CD4-positive, alpha-beta T cell treated with Interleukin-17A for 1 hour (primary cell): ENCODE results near the gene SLC9A1.

ENCODE experiments used
- DNase-seq: peaks from one replicate; pipeline ENCODE4 v3.0.0-alpha.2; 2020

SLC9A1 gene

GRCh38 chr1:27101696-27102095, 53.2 kb downstream of the SLC9A1 start:
- DNase-seq: no peak

GRCh38 chr1:27101054-27101491, 53.9 kb downstream of the SLC9A1 start:
- no peak for DNase-seq

- DNase-seq: no peak
These were observed 54.4 kb downstream of the SLC9A1 start for GRCh38 chr1:27100335-27101053.

DNA sequence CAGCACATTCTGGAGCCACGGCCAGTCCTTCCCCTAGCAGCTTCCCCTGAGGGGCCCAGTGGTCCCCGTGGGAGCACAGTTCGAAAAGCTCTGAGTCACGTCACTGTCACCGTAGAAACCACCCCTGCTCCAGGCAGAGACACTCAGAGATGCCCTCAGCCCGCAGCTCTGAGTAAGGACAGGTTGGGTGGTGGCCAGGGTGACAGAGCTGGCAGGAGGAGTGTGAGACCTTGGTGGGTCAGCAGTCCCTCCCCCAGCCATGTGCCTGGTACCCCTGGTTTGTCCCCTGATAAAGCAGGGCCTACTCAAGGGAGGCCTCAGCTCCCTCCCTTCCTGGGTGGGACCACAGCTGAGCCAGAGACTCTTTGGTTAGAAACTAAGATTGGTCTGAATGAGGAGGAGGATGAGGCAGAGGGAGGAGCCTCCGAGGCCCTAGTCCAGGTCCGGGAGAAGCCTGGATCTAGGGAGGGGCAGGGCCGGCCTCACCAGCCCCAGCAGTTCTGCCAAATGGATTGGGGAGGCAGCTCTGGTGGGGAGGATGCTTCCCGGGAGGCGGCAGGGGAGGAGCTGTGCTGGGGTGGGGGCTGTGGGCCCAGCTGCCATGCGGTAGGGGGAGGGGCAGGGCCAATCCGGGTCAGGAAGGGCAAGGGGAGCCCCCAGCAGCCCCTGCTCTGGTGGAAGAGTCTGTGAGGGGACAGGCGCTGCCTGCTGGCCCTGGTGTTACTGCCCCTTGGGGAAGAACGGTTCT, 55.2 kb downstream of the SLC9A1 start:
- no peak for DNase-seq

- no peak for DNase-seq
These were observed 55.8 kb downstream of the SLC9A1 start for GRCh38 chr1:27099135-27099586.

- no peak for DNase-seq
These were observed 56.3 kb downstream of the SLC9A1 start for GRCh38 chr1:27098431-27099134.

- peak; percentile 79 for DNase-seq
These were observed 57.4 kb downstream of the SLC9A1 start for GRCh38 chr1:27097484-27097917.

GRCh38 chr1:27095576-27095975, 59.3 kb downstream of the SLC9A1 start:
- DNase-seq: no peak

DNA sequence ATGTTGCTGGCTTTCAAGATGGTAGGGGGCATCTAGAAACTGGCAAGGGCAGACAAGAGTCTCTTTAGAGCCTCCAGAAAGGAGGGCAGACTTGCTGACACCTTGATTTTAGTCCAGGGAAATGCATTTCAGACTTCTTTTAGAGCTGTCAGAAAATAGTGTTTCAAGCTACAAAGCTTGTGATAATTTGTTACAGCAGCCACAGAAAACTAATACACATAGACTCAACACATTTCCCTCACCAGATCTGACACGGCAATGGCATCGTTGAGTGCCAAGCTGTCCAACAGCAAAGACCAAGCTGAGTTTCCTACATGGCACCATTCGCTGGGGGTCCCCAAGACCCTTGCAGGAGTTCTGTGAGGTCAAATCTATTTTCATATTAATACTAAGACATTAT, 62.0 kb downstream of the SLC9A1 start:
- no peak for DNase-seq

- DNase-seq: no peak
These were observed 64.0 kb downstream of the SLC9A1 start for GRCh38 chr1:27090911-27091310.

GRCh38 chr1:27087371-27088220, 67.3 kb downstream of the SLC9A1 start:
- no peak for DNase-seq

GRCh38 chr1:27086628-27087027, 68.3 kb downstream of the SLC9A1 start:
- no peak for DNase-seq

- no peak for DNase-seq
These were observed 68.9 kb downstream of the SLC9A1 start for GRCh38 chr1:27086026-27086425.

GRCh38 chr1:27084107-27084506, 70.8 kb downstream of the SLC9A1 start:
- no peak for DNase-seq

DNA sequence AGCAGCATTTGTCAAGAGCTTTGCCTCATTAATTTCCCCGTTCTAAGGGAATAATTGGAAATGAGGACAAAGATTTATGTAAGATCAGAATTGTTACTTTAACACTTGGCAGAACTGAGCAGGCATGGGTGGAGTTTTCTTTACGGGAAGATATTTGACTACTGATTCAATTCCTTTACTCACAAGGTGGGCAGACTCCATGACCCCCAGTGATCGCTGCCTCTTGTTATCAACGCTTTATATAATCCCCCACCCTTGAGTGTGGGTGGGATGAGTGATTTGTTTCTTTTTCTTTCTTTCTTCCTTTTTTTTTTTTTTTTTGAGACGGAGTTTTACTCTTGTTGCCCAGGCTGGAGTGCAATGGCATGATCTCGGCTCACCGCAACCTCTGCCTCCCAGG, 77.0 kb downstream of the SLC9A1 start:
- DNase-seq: no peak

DNA sequence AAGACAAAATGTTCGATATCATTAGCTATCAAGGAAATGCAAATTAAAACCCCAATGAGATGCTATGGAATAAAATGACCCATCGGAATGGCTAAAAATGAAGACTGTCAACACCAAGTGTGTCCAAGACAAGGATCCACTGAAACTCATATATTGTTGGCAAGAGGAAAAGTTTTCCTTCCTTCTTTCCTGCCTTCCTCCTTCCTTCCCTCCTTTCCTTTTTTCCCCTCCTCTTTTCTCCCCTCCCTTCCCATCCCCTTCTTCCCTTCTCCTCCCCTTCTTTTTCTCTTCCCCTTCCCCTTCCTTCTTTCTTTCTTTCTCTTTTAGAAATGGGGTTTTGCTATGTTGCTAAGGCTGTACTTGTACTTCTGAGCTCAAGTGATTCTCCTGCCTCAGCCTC, 78.1 kb downstream of the SLC9A1 start:
- no peak for DNase-seq

- DNase-seq: no peak
These were observed 80.6 kb downstream of the SLC9A1 start for GRCh38 chr1:27074175-27074780.

DNA sequence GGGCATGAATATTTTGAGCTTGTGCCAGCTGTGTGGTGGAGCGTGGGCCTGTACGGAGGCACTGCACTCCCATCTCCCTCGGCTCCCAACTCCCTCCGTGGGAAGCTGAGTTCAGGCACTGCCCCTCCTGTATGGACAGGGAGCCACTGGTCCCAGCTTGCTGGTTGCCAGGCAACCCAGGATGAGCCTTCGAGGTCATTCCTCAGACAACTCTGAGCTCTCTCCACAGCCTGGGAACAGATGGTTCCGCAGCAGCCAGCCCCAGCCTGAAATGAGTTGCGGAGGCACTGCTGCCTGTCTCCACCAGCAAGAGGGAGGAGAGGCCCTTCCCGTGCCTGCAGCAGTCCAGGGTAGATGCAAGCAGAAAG, 83.9 kb downstream of the SLC9A1 start:
- no peak for DNase-seq

GRCh38 chr1:27070390-27071048, 84.4 kb downstream of the SLC9A1 start:
- DNase-seq: no peak

DNA sequence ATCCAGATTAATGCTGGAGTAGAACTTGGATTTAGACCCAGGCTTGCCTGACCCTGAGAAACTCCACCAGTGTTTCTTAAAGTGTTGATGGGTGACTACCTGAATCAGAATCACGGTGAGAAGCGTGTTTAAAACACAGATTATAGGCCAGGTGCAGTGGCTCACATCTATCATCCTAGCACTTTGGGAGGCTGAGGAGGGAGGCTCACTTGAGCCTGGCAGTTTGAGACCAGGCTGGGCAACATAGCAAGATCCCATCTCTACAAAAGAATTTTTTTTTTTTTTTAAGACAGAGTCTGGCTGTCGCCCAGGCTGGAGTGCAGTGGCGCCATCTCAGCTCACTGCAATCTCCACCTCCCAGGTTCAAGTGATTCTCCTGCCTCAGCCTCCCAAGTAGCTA, 86.0 kb downstream of the SLC9A1 start:
- no peak for DNase-seq

DNA sequence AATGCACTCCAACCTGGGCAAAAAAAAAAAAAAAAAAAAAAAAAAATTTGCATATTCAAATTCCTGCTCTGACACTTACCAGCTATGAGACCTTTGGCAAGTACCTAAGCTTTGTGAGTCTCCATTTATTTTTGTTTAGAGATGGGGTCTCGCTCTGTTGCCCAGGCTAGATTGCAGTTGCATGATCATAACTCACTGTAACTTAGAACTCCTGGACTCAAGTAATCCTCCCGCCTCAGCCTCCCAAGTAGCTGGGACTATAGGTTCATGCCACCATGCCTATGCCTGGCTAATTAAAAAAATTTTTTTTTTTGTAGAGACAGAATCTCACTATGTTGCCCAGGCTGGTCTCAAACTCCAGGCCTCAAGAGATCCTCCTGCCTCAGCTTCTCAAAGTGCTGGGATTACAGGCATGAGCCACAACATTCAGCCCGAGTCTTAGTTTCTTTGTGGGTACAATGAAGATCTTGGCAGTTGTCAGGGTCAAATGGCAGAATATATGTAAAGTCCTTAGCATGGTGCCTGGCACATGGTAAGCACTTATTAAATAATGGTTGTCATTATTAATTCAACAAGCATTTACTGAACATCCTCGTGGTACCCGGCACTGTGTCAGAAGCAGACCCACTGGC, 88.8 kb downstream of the SLC9A1 start:
- no peak for DNase-seq
